Muscle layer of duodenum (tissue), 2 donors: ENCODE results near the gene COX7C.
"Not testable (repeated sequence)": the region's sequence is repeated elsewhere in the genome, so short reads cannot be mapped to it uniquely, and the experiment has no call there.

Experiments used
- H3K27ac ChIP-seq: one replicate; pipeline ENCODE4 v1.7.0; 2013; ENCODE audit warnings: mild to moderate bottlenecking, low read length
- H3K27me3 ChIP-seq: one replicate; pipeline ENCODE4 v1.7.0; 2013; ENCODE audit warnings: low read depth, mild to moderate bottlenecking, control low read depth, low read length
- H3K36me3 ChIP-seq, 2 donors: one replicate each; pipeline ENCODE4 v1.7.0; 2013; ENCODE audit warnings: low read length in 2 of 2, control low read depth in 1 of 2, mild to moderate bottlenecking in 1 of 2; ENCODE audit not compliant: insufficient read depth in 2 of 2, control insufficient read depth in 1 of 2
- H3K4me1 ChIP-seq, 2 donors: one replicate each; pipeline ENCODE4 v1.7.0; 2013; ENCODE audit warnings: low read length in 2 of 2, mild to moderate bottlenecking in 2 of 2, control low read depth in 1 of 2, moderate library complexity in 1 of 2; ENCODE audit not compliant: insufficient read depth in 2 of 2, control insufficient read depth in 1 of 2
- H3K4me3 ChIP-seq, 2 donors: one replicate each; pipeline ENCODE4 v1.7.0; 2013; ENCODE audit warnings: low read length in 2 of 2, low read depth in 1 of 2, mild to moderate bottlenecking in 1 of 2
- H3K9me3 ChIP-seq, 2 donors: one replicate each; pipeline ENCODE4 v1.7.0; 2013; ENCODE audit warnings: low read length in 2 of 2, control low read depth in 1 of 2, mild to moderate bottlenecking in 1 of 2; ENCODE audit not compliant: control insufficient read depth in 1 of 2
- donor health status: healthy.

Gene COX7C

GRCh38 chr5:86623785-86624483 is 6.2 kb downstream of the COX7C start:
- Histone ChIP-seq H3K27me3 (no peaks in the 10 kb centered on the region), H3K9me3 (no peaks in the 10 kb centered on the region), H3K27ac (no peak overlapping the region), H3K4me1 (peaks cover 0 to 4% of the 10 kb centered on the region in 2 donors), H3K36me3 (peaks cover 16 to 18% of the 10 kb centered on the region in 2 donors), H3K4me3 (no peak overlapping the region)

GRCh38 chr5:86625148-86625547 is 7.4 kb downstream of the COX7C start:
- H3K9me3 ChIP-seq, result no peaks in the 10 kb centered on the region
- no peak overlapping the region for H3K4me3 ChIP-seq
- no peaks in the 10 kb centered on the region for H3K27me3 ChIP-seq
- H3K27ac ChIP-seq, result no peak overlapping the region
- H3K36me3 ChIP-seq, result peaks cover 8 to 18% of the 10 kb centered on the region in 2 donors
- no peaks in the 10 kb centered on the region for H3K4me1 ChIP-seq

- Histone ChIP-seq H3K27me3 (no peaks in the 10 kb centered on the region), H3K27ac (no peak overlapping the region), H3K9me3 (no peaks in the 10 kb centered on the region), H3K4me1 (no peaks in the 10 kb centered on the region), H3K36me3 (peaks cover 0 to 15% of the 10 kb centered on the region in 2 donors), H3K4me3 (no peak overlapping the region)
These were observed 8.4 kb downstream of the COX7C start for GRCh38 chr5:86626149-86626548.

GRCh38 chr5:86631165-86631564 is 13.4 kb downstream of the COX7C start:
- H3K4me1 ChIP-seq, result no peaks in the 10 kb centered on the region
- no peaks in the 10 kb centered on the region for H3K27me3 ChIP-seq
- H3K4me3 ChIP-seq, result no peak overlapping the region
- no peaks in the 10 kb centered on the region for H3K36me3 ChIP-seq
- no peaks in the 10 kb centered on the region for H3K9me3 ChIP-seq
- H3K27ac ChIP-seq, result no peak overlapping the region

DNA sequence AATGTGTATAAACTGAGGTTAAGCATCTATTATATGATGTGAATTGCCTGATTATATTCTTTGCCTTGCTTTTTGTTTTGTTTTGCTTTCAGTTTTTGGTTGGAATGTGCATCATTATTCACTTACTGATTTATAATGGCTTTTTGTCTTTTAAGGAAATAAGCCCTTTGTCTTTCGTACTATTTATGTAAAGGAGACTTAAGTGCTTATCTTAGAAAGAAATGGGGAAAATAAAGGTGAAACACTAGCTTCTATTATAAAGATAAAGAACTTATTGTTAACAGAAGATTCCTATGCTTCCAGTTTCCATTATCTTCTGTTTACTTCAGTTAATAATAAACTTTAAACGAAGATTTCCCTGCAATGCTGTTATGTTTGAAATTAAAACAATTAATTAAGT is 23.3 kb downstream of the COX7C start:
- Histone ChIP-seq H3K9me3 (no peaks in the 10 kb centered on the region), H3K27ac (no peak overlapping the region), H3K4me3 (no peak overlapping the region), H3K4me1 (no peaks in the 10 kb centered on the region), H3K36me3 (no peaks in the 10 kb centered on the region), H3K27me3 (no peaks in the 10 kb centered on the region)

- Histone ChIP-seq H3K27ac (no peak overlapping the region), H3K27me3 (no peaks in the 10 kb centered on the region), H3K4me1 (no peaks in the 10 kb centered on the region), H3K36me3 (no peaks in the 10 kb centered on the region), H3K4me3 (no peak overlapping the region), H3K9me3 (no peaks in the 10 kb centered on the region)
These were observed 27.1 kb downstream of the COX7C start for GRCh38 chr5:86644843-86645242.

- H3K27ac ChIP-seq, result no peak overlapping the region
- no peak overlapping the region for H3K4me3 ChIP-seq
- no peaks in the 10 kb centered on the region for H3K36me3 ChIP-seq
- no peaks in the 10 kb centered on the region for H3K27me3 ChIP-seq
- H3K9me3 ChIP-seq, result no peaks in the 10 kb centered on the region
- H3K4me1 ChIP-seq, result no peaks in the 10 kb centered on the region
These were observed 28.1 kb downstream of the COX7C start for GRCh38 chr5:86645885-86646284.

DNA sequence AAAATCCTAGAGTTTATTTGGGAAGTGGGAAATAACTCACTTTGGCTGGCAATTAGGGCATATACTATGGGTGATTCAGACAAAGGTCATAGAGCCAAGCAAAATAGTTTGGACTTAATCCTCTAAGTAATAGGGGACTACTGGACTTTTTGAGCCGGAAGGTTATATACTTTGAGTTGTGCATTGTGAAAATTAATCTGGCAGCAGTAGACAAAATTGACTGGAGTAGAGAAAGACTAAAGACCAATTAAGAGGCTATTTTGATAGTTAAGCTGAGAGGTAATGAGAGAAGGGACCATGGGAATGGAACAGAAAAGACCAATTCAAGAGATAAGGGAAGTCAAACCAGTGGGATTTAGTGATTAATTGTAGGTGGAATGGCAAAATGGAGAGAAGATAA is 28.9 kb downstream of the COX7C start:
- no peak overlapping the region for H3K4me3 ChIP-seq
- H3K27ac ChIP-seq, result no peak overlapping the region
- no peaks in the 10 kb centered on the region for H3K36me3 ChIP-seq
- H3K9me3 ChIP-seq, result no peaks in the 10 kb centered on the region
- no peaks in the 10 kb centered on the region for H3K27me3 ChIP-seq
- no peaks in the 10 kb centered on the region for H3K4me1 ChIP-seq

DNA sequence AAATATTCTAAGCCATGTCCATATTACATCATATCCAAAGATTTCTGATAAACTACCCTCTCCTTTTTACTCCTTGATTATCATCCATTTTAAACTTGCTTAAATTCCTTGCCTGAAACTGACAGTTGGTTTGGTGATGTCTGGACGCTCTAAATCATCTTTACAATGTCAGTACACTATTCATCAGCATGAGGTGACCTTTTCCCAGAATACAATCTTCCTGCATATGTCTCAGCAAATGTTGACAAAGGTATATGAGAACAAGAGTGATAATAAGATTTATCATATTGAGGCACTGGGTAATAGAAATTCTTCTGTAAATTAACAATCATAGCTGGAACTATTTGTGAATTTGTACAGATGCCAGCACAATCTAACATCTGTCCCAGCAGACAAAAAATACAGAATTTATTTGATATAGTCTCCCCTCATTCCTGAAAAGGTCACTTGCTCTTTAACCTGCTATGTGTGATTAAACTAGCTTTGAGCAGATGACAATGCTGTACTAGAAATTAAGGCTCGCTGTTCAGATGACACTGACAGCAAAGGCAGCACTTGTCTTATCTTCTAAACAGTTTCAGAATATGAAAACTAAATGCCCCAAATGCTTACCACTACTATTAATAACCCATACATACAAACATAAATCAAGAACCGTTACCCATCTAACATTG is 32.2 kb downstream of the COX7C start:
- no peaks in the 10 kb centered on the region for H3K4me1 ChIP-seq
- no peak overlapping the region for H3K4me3 ChIP-seq
- no peaks in the 10 kb centered on the region for H3K9me3 ChIP-seq
- no peak overlapping the region for H3K27ac ChIP-seq
- H3K27me3 ChIP-seq, result no peaks in the 10 kb centered on the region
- H3K36me3 ChIP-seq, result no peaks in the 10 kb centered on the region

DNA sequence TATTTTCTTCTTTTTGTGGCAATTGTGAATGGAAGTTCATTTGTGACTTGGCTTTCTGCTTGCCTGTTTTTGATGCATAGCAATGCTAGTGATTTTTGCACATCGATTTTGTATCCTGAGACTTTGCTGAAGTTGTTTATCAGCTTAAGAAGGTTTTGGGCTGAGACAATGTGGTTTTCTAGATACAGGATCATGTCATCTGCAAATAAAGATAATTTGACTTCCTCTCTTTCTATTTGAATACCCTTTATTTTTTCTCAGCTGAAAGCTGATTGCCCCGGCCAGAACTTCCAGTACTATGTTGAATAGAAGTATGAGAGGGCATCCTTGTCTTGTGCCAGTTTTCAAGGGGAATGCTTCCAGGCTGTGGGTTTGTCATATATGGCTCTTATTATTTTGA is 43.0 kb downstream of the COX7C start:
- not testable (repeated sequence) for H3K36me3 ChIP-seq, H3K4me1 ChIP-seq, H3K27ac ChIP-seq, H3K4me3 ChIP-seq, H3K9me3 ChIP-seq, H3K27me3 ChIP-seq

GRCh38 chr5:86664173-86664572 is 46.4 kb downstream of the COX7C start:
- no peak overlapping the region for H3K4me3 ChIP-seq
- no peaks in the 10 kb centered on the region for H3K4me1 ChIP-seq
- H3K9me3 ChIP-seq, result peaks cover 0 to 4% of the 10 kb centered on the region in 2 donors
- H3K27me3 ChIP-seq, result no peaks in the 10 kb centered on the region
- H3K27ac ChIP-seq, result no peak overlapping the region
- H3K36me3 ChIP-seq, result no peaks in the 10 kb centered on the region
